Heart right ventricle (tissue), 16 donors: Measurements from ENCODE around the gene PIK3AP1. TPM values are rescaled to one million over a fixed set of nuclear protein-coding genes. Genes with fewer than 3 reads are reported as not detected.

Experiments used
- ATAC-seq, 8 donors: fragments of 200-7000 bp; cut with Tn5 transposase; one replicate each; pipeline ENCODE4 v1.9.1; 2020; ENCODE audit warnings: mild to moderate bottlenecking in 8 of 8, moderate library complexity in 8 of 8, moderate number of reproducible peaks in 1 of 8
- DNase-seq, 2 donors: peaks; one replicate each; pipeline ENCODE4 v3.0.0-alpha.2; 2020
- H3K27ac ChIP-seq, 10 donors: fragments of 200-600 bp; sonication (generic) in 2 of 10; one replicate each; pipeline versions ENCODE4 v1.5.0 to v1.8.0; 2020 to 2022; ENCODE audit warnings: mild to moderate bottlenecking in 3 of 10
- H3K27me3 ChIP-seq, 7 donors: fragments of 200-600 bp; one replicate each; pipeline ENCODE4 v1.8.0; 2021 to 2022; ENCODE audit warnings: mild to moderate bottlenecking in 2 of 7
- H3K36me3 ChIP-seq, 9 donors: fragments of 200-600 bp; sonication (generic) in 1 of 9; one replicate each; pipeline versions ENCODE4 v1.5.0 to v1.8.0; 2020 to 2022; ENCODE audit warnings: mild to moderate bottlenecking in 2 of 9
- H3K4me1 ChIP-seq, 9 donors: fragments of 200-600 bp; sonication (generic) in 1 of 9; one replicate each; pipeline versions ENCODE4 v1.5.0 to v1.8.0; 2020 to 2022; ENCODE audit warnings: mild to moderate bottlenecking in 4 of 9
- H3K4me3 ChIP-seq, 10 donors: fragments of 200-600 bp; sonication (generic) in 2 of 10; one replicate each; pipeline versions ENCODE4 v1.5.0 to v1.8.0; 2020 to 2022; ENCODE audit warnings: mild to moderate bottlenecking in 7 of 10, moderate library complexity in 2 of 10
- H3K9me3 ChIP-seq, 11 donors: fragments of 200-600 bp in 10 of 11; sonication (generic) in 2 of 11; one replicate each; pipeline versions ENCODE4 v1.5.0 to v1.8.0; 2013 to 2022; ENCODE audit warnings: mild to moderate bottlenecking in 2 of 11, control low read depth in 1 of 11, moderate library complexity in 1 of 11
- WGBS, 2 donors: extraction: QIAGEN DNeasy Blood & Tissue Kit; methylation state at CpG; one replicate each; pipeline ENCODE4 v1.1.7; 2013; ENCODE audit warnings: inconsistent platforms in 1 of 2; 5-methylcytosine and 5-hydroxymethylcytosine counted together
- intact Hi-C, 10 donors: fragments of 100-400 bp; cut with DNase I; formaldehyde crosslinking; loops; one replicate each; pipeline versions ENCODE4 v1.11.1 to v1.14.2; 2022
- polyA plus RNA-seq, 2 donors: library from polyadenylated mRNA; stranded (reverse); fragments of 200-250 nt; gene quantifications; one replicate each; pipeline ENCODE4 v1.2.3, GENCODE V29; 2013
- total RNA-seq, 10 donors: library from RNA; stranded (reverse); fragmentation: NEBNext Ultra II Directional in 3 of 10; extraction: Animal tissue kit (Norgen Biotek cat#: 25700) in 3 of 10; gene quantifications; one replicate each; pipeline versions ENCODE4 v1.2.1 to v1.2.4, GENCODE V29; 2021 to 2023
- TF ChIP-seq, protein P1 (sequence below), 9 donors: fragments of 200-600 bp; sonication (generic) in 2 of 9; IDR thresholded peaks; one replicate each; pipeline versions ENCODE4 v1.5.0 to v1.8.0; 2021 to 2022; ENCODE audit warnings: antibody characterized with exemption in 9 of 9, mild to moderate bottlenecking in 5 of 9, moderate library complexity in 1 of 9
- donor health status: Arrhythmogenic right ventricular cardiomyopathy.
- donor health status: ischemic (EF 13 %, LVEDD 7.1; RV severe dilation, severe dysfunction).
- donor health status: healthy with polysubstance abuse.
- donor health status: DM: no; HTN: yes; CAD: no.
- donor health status: DM: no; HTN: no; CAD: no.
- donor health status: ischemic (EF 25% LVEDD 6.9; RV normal size, moderate dysfunction).
- donor health status: ischemic (EF 25% LVEDD 5.7; RV mildly dilated, moderate dysfunction).
- donor health status: healthy.
- donor health status: DM: yes; HTN: yes; CAD: no.
- donor health status: Ischemic cardiomyopathy.
- donor health status: ischemic (EF 35%, LVEDD 5.7; RV mildly dilated, moderate dysfunction).
- donor health status: nonischemic (EF 11% LVEDD 7.7; RV severe dilation, severe dysfunction).
- donor health status: DM: yes; HTN: yes; CAD: no.
- donor health status: PGD.
- donor health status: ischemic (EF 29% LVEDD 5.4; RV normal size, mild dysfunction).
- donor health status: nonischemic (EF 23%, LVEDD 6.1; RV moderate dilation, normal function).

The PIK3AP1 gene
- total and polyA plus RNA-seq, 12 donors, result 1.0 to 22.1 (median 3.6) TPM

DNA sequence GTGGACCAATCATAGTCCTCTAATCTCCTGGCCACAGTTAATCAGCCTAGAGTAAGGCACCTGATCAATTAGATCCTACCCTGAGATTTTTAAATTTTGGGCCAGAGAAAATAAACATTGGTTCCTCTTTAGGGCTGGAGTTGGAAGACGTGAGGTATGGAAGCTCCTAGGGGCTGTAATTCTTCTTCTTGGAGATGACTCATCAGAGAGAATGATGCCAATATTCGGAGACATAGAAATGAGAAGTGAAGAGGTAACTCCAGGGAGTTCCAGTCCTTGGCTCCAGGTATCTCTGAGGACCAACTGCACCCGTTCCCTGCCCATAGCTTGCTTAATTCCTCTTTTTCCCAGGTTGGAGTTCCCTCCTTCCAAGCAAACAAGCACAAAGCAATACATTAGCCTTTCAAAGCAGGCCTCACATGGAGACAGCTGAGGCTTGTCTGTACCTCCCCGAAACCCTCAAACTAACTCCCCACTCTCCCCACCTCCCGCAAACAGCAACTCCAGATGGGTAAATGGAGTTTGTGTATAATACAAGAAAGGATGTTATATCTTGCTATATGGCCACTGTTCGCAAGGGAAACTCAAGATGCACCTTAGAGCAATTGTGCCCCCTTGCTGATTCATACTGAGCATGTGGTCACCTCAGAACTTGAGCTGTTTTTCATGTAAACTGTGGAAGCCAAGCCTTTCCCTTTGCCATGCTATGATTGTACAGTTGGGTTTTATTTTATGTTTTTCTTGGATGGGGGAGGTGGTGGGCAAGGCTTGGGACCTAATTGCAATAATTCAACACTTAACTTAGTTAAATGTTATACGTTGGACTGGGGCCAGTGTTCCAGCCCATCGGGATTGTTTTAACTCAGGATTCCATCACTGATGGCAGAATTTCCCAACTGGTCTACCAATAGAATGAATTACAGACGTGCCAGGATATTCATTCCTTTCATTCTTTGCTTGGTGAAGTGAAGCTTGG, 29.3 kb downstream of the PIK3AP1 start:
- WGBS, 2 donors, result 70 to 72% methylated on average over 9 of the region's 9 CpGs
- Histone ChIP-seq H3K9me3 (no peaks in the 10 kb centered on the region), H3K4me1 (peaks cover 0 to 34% (median 0%) of the 10 kb centered on the region in 9 donors), H3K36me3 (no peaks in the 10 kb centered on the region), H3K27ac (no peak overlapping the region), H3K27me3 (peaks cover 0 to 3% (median 0%) of the 10 kb centered on the region in 7 donors), H3K4me3 (no peak overlapping the region)
- intact Hi-C loops, result no loop called here
- ATAC-seq (no peak), DNase-seq (no peak)
- TF ChIP-seq, protein P1, sequence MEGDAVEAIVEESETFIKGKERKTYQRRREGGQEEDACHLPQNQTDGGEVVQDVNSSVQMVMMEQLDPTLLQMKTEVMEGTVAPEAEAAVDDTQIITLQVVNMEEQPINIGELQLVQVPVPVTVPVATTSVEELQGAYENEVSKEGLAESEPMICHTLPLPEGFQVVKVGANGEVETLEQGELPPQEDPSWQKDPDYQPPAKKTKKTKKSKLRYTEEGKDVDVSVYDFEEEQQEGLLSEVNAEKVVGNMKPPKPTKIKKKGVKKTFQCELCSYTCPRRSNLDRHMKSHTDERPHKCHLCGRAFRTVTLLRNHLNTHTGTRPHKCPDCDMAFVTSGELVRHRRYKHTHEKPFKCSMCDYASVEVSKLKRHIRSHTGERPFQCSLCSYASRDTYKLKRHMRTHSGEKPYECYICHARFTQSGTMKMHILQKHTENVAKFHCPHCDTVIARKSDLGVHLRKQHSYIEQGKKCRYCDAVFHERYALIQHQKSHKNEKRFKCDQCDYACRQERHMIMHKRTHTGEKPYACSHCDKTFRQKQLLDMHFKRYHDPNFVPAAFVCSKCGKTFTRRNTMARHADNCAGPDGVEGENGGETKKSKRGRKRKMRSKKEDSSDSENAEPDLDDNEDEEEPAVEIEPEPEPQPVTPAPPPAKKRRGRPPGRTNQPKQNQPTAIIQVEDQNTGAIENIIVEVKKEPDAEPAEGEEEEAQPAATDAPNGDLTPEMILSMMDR (IDR thresholded peaks at IDR 0.05), result no peak

DNA sequence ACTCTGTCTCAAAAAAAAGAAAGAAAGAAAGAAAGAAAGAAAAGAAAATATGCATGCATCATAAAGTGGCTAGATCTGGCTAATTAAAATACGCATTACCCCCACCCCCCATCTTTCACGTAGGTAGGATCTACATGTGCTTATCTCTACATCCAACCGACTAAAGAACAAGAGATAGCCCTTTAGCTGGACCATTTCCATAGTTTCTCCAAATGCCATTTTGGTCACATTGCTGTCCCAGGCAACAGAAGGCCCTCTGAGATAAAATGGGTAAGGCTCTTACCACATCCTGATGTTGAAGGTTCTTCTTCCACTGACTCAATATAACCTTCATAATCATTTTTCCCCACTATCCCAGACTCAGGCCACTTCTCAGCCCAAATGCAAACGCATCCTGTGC, 31.5 kb downstream of the PIK3AP1 start:
- DNase-seq (no peak), ATAC-seq (no peak)
- Histone ChIP-seq H3K27me3 (no peaks in the 10 kb centered on the region), H3K4me3 (no peak overlapping the region), H3K4me1 (peaks cover 0 to 37% (median 0%) of the 10 kb centered on the region in 9 donors), H3K9me3 (no peaks in the 10 kb centered on the region), H3K27ac (no peak overlapping the region), H3K36me3 (no peaks in the 10 kb centered on the region)
- TF ChIP-seq, protein P1 (IDR thresholded peaks at IDR 0.05), result no peak
- WGBS, 2 donors, result 86 to 89% methylated on average over 4 of the region's 4 CpGs
- intact Hi-C loops, result no loop called here

DNA sequence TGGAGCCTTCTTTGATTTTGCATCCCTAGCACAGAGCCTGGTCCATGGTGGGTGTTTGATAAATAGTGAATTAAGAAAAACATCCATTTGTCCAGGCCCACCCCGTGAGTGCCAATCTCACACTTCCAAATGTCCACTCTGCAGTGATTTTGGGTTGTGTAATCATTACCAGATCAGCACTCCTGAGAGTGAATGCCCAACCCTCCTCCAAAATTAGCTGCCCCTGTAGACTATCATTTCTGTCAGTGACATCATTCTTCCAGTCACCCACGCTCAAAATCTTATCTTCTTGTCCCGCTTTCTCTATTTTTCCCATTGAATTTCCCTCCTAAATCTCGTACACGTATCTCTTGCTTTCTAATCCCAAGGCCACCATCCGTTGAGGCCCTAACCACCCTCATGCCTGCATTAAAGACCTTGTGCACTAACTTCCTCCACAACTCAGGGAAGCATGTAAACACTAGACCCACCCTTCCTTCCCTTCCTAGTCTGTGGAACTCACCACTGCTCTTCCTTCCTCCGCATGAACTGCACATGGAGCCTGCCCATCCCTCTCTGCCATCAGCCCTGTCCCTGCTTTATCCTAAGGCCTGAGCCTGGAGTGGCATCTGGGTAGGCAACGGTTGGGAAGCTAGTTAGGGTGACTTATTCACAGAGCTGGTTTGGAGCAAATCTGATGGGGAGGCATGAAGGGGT, 32.8 kb downstream of the PIK3AP1 start:
- ATAC-seq (peak in 2 of 8 donors; percentile 46 to 62), DNase-seq (no peak)
- no peak overlapping the region for H3K27ac ChIP-seq
- no peaks in the 10 kb centered on the region for H3K36me3 ChIP-seq
- intact Hi-C loops, result no loop called here
- no peaks in the 10 kb centered on the region for H3K27me3 ChIP-seq
- no peaks in the 10 kb centered on the region for H3K9me3 ChIP-seq
- peaks cover 0 to 48% (median 0%) of the 10 kb centered on the region in 9 donors for H3K4me1 ChIP-seq
- H3K4me3 ChIP-seq, result no peak overlapping the region
- TF ChIP-seq, protein P1 (IDR thresholded peaks at IDR 0.05), result no peak
- WGBS, 2 donors, result 62 to 73% methylated on average over 8 of the region's 8 CpGs

DNA sequence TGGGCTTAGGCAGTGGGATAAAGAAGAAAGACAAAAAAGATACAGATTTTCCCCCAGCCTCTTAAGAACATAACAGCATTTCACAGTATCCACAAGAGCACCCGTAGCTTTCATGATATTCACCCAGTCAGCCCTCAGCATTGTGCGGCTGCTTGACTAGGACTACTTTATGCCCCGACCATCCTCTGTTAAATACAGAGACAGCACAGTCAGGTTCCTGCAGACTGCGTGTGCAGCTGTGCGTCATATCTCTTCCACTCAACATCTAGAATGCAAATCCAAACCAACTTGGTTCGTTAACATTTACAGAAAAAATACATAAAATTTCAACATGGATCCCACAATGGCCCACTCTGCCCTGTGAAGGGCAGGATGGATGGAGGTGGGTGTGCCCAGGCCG, 33.8 kb downstream of the PIK3AP1 start:
- H3K27me3 ChIP-seq, result peaks cover 0 to under 1% (median 0%) of the 10 kb centered on the region in 7 donors
- H3K4me1 ChIP-seq, result peaks cover 0 to 56% (median 0%) of the 10 kb centered on the region in 9 donors
- no peak overlapping the region for H3K27ac ChIP-seq
- TF ChIP-seq, protein P1 (IDR thresholded peaks at IDR 0.05), result no peak
- intact Hi-C loops, result no loop called here
- ATAC-seq (no peak), DNase-seq (no peak)
- 92 to 93% methylated on average over 7 of the region's 7 CpGs for WGBS, 2 donors
- H3K36me3 ChIP-seq, result no peaks in the 10 kb centered on the region
- no peaks in the 10 kb centered on the region for H3K9me3 ChIP-seq
- H3K4me3 ChIP-seq, result no peak overlapping the region
